H9 (cell line): Measurements from ENCODE around the gene RIBC1. TPM values are rescaled to one million over a fixed set of nuclear protein-coding genes. Genes with fewer than 3 reads are reported as not detected.
A peak's percentile ranks its signal among the peaks of the same experiment; 100 is the strongest.

Experiments
- DNase-seq: peaks from one replicate; pipeline ENCODE4 v3.0.0-alpha.2; 2017
- H2AFZ ChIP-seq: one replicate; pipeline ENCODE4 v1.6.1; 2013; ENCODE audit warnings: mild to moderate bottlenecking, low read length, control low read depth, moderate library complexity
- H2AK5ac ChIP-seq: 2 replicates; pipeline ENCODE4 v1.6.1; 2013; ENCODE audit warnings: low read length, control low read depth, mixed read lengths; ENCODE audit not compliant: insufficient read length
- H2BK120ac ChIP-seq: one replicate; pipeline ENCODE4 v1.6.1; 2013; ENCODE audit warnings: low read depth, mild to moderate bottlenecking, low read length, control low read depth, inconsistent platforms; ENCODE audit not compliant: poor library complexity, severe bottlenecking
- H2BK12ac ChIP-seq: 2 replicates; pipeline ENCODE4 v1.6.1; 2013; ENCODE audit warnings: low read length, control low read depth, mixed read lengths, low read depth; ENCODE audit not compliant: insufficient read length
- H2BK15ac ChIP-seq: 2 replicates; pipeline ENCODE4 v1.6.1; 2013; ENCODE audit warnings: low read depth, low read length, control low read depth
- H2BK20ac ChIP-seq: one replicate; pipeline ENCODE4 v1.6.1; 2013; ENCODE audit warnings: low read depth, mild to moderate bottlenecking, low read length, control low read depth, inconsistent platforms; ENCODE audit not compliant: poor library complexity, severe bottlenecking
- H2BK5ac ChIP-seq: 2 replicates; pipeline ENCODE4 v1.6.1; 2013; ENCODE audit warnings: low read length, control low read depth, mixed read lengths; ENCODE audit not compliant: insufficient read length
- H3K14ac ChIP-seq: 2 replicates; pipeline ENCODE4 v1.6.1; 2013; ENCODE audit warnings: low read length, control low read depth; ENCODE audit not compliant: insufficient read depth
- H3K18ac ChIP-seq: 2 replicates; pipeline ENCODE4 v1.6.1; 2013; ENCODE audit warnings: low read depth, mild to moderate bottlenecking, mixed read lengths, low read length, control low read depth; ENCODE audit not compliant: insufficient read length
- H3K23ac ChIP-seq: 2 replicates; pipeline ENCODE4 v1.6.1; 2013; ENCODE audit warnings: low read length, control low read depth, mixed read lengths, low read depth; ENCODE audit not compliant: insufficient read length
- H3K23me2 ChIP-seq: 2 replicates; pipeline ENCODE4 v1.6.1; 2013; ENCODE audit warnings: low read depth, mild to moderate bottlenecking, mixed read lengths, low read length, control low read depth; ENCODE audit not compliant: insufficient read length, poor library complexity, severe bottlenecking
- H3K27ac ChIP-seq: 2 replicates; pipeline ENCODE4 v1.5.1; 2013; ENCODE audit warnings: low read length, control low read depth, mixed read lengths, low read depth; ENCODE audit not compliant: insufficient read length
- H3K27me3 ChIP-seq: 2 replicates; pipeline ENCODE4 v1.6.1; 2013; ENCODE audit warnings: low read length, control low read depth, inconsistent platforms; ENCODE audit not compliant: insufficient read depth
- H3K4ac ChIP-seq: 2 replicates; pipeline ENCODE4 v1.6.1; 2013; ENCODE audit warnings: low read depth, mild to moderate bottlenecking, control low read depth, inconsistent platforms, low read length, moderate library complexity
- H3K4me1 ChIP-seq: 2 replicates; pipeline ENCODE4 v1.6.1; 2013; ENCODE audit warnings: low read length, control low read depth, inconsistent platforms; ENCODE audit not compliant: insufficient read depth
- H3K4me2 ChIP-seq: 2 replicates; pipeline ENCODE4 v1.6.1; 2013; ENCODE audit warnings: low read length, control low read depth, mixed read lengths; ENCODE audit not compliant: insufficient read length, insufficient read depth
- H3K56ac ChIP-seq: 2 replicates; pipeline ENCODE4 v1.6.1; 2013; ENCODE audit warnings: low read depth, mild to moderate bottlenecking, mixed read lengths, low read length, control low read depth; ENCODE audit not compliant: insufficient read length
- H3K79me1 ChIP-seq: 2 replicates; pipeline ENCODE4 v1.6.1; 2013; ENCODE audit warnings: low read depth, mild to moderate bottlenecking, moderate library complexity, low read length, control low read depth, inconsistent platforms; ENCODE audit not compliant: insufficient read depth, poor library complexity, severe bottlenecking
- H3K79me2 ChIP-seq: 2 replicates; pipeline ENCODE4 v1.6.1; 2013; ENCODE audit warnings: low read length, control low read depth, inconsistent platforms; ENCODE audit not compliant: insufficient read depth
- H3K9ac ChIP-seq: 2 replicates; pipeline ENCODE4 v1.6.1; 2013; ENCODE audit warnings: low read length, control low read depth, mixed read lengths; ENCODE audit not compliant: insufficient read length; ENCODE audit errors: extremely low read depth
- H3K9me3 ChIP-seq: one replicate; pipeline ENCODE4 v1.6.1; 2013; ENCODE audit warnings: low read depth, low read length, inconsistent platforms; ENCODE audit not compliant: control insufficient read depth
- H3T11ph ChIP-seq: one replicate; pipeline ENCODE4 v1.6.1; 2013; ENCODE audit warnings: mild to moderate bottlenecking, low read length, control low read depth, inconsistent platforms
- H4K20me1 ChIP-seq: one replicate; pipeline ENCODE4 v1.6.1; 2013; ENCODE audit not compliant: control insufficient read depth, insufficient read length, insufficient read depth
- H4K5ac ChIP-seq: 2 replicates; pipeline ENCODE4 v1.6.1; 2013; ENCODE audit warnings: low read depth, mild to moderate bottlenecking, mixed read lengths, low read length, control low read depth; ENCODE audit not compliant: insufficient read length
- H4K8ac ChIP-seq: replicated peaks from 2 replicates; pipeline ENCODE4 v1.6.1; 2013; ENCODE audit warnings: low read length, control low read depth, mixed read lengths, low read depth; ENCODE audit not compliant: insufficient read length
- H4K91ac ChIP-seq: 2 replicates; pipeline ENCODE4 v1.6.1; 2013; ENCODE audit warnings: low read depth, mild to moderate bottlenecking, moderate library complexity, mixed read lengths, low read length, control low read depth; ENCODE audit not compliant: insufficient read length
- H3K27ac Mint-ChIP-seq, 3 experiments: 2 replicates in 2 of 3; 3 replicates in 1 of 3; pipeline ENCODE4 v1.8.0; 2020 to 2021; ENCODE audit warnings: mixed read lengths in 3 of 3, mild to moderate bottlenecking in 1 of 3, moderate library complexity in 1 of 3
- H3K27me3 Mint-ChIP-seq: 2 replicates; pipeline ENCODE4 v1.8.0; 2021; ENCODE audit warnings: low read depth, mild to moderate bottlenecking, moderate library complexity, mixed read lengths
- H3K36me3 Mint-ChIP-seq, 3 experiments: 2 replicates in 2 of 3; 3 replicates in 1 of 3; pipeline ENCODE4 v1.8.0; 2020 to 2021; ENCODE audit warnings: low read depth in 3 of 3, mixed read lengths in 3 of 3; ENCODE audit not compliant: insufficient read depth in 1 of 3
- H3K4me1 Mint-ChIP-seq, 2 experiments: 2 replicates each; pipeline ENCODE4 v1.8.0; 2020; ENCODE audit warnings: mixed read lengths in 2 of 2
- H3K4me3 Mint-ChIP-seq, 2 experiments: 2 replicates in 1 of 2; 3 replicates in 1 of 2; pipeline ENCODE4 v1.8.0; 2020 to 2021; ENCODE audit warnings: mild to moderate bottlenecking in 2 of 2, mixed read lengths in 2 of 2, moderate library complexity in 1 of 2
- H3K9me3 Mint-ChIP-seq, 2 experiments: 2 replicates in 1 of 2; 3 replicates in 1 of 2; pipeline ENCODE4 v1.8.0; 2020; ENCODE audit warnings: mild to moderate bottlenecking in 2 of 2, mixed read lengths in 2 of 2, moderate library complexity in 1 of 2
- CTCF ChIP-seq: fragments of 200-600 bp; sonication (generic); conservative IDR thresholded peaks from 3 replicates; pipeline ENCODE4 v1.8.0; 2021; ENCODE audit warnings: antibody characterized with exemption, mild to moderate bottlenecking
- WGBS: extraction: QIAGEN DNeasy Blood & Tissue Kit; methylation state at CpG from one replicate; pipeline ENCODE4 v1.1.7; 2013; ENCODE audit warnings: missing lambda C conversion rate, low lambda C conversion rate, mixed read lengths; ENCODE audit not compliant: insufficient read length; ENCODE audit errors: extremely low coverage; 5-methylcytosine and 5-hydroxymethylcytosine counted together
- total RNA-seq: library from RNA; stranded (reverse); gene quantifications from 2 replicates; pipeline ENCODE4 v1.2.1, GENCODE V29; 2021

Gene RIBC1
- total RNA-seq, 1 experiment from 2014 or later: 1.2 TPM

GRCh38 chrX:53403535-53403934 lies 19.1 kb upstream of the RIBC1 start:
- Histone ChIP-seq H3K27ac (no peak overlapping the region), H3K4me2 (no peak overlapping the region), H2BK5ac (no peak overlapping the region), H4K20me1 (no peaks in the 10 kb centered on the region), H3K23me2 (no peaks in the 10 kb centered on the region), H3K9ac (no peak overlapping the region), H2BK12ac (no peak overlapping the region), H3K18ac (no peak overlapping the region), H2AFZ (no peak overlapping the region), H3K4me1 (no peaks in the 10 kb centered on the region), H4K91ac (no peak overlapping the region), H4K5ac (no peak overlapping the region), H2AK5ac (no peak overlapping the region), H3K9me3 (peaks cover 57% of the 10 kb centered on the region), H2BK120ac (no peak overlapping the region), H3K79me1 (no peaks in the 10 kb centered on the region), H3K4ac (no peak overlapping the region), H2BK15ac (no peak overlapping the region), H2BK20ac (no peak overlapping the region), H3K56ac (no peak overlapping the region), H3K27me3 (no peaks in the 10 kb centered on the region), H3K79me2 (no peaks in the 10 kb centered on the region), H4K8ac (no peak overlapping the region), H3T11ph (no peak overlapping the region), H3K14ac (no peak overlapping the region), H3K23ac (no peak overlapping the region)
- DNase-seq: no peak
- WGBS: 100% methylated on average over 2 of the region's 10 CpGs
- no peak for TF ChIP-seq CTCF
- Mint-ChIP-seq H3K4me3 (no peak overlapping the region), H3K27me3 (no peaks in the 10 kb centered on the region), H3K36me3 (peaks cover 35 to 79% (median 49%) of the 10 kb centered on the region in 3 experiments), H3K4me1 (peaks cover 21 to 26% of the 10 kb centered on the region in 2 experiments), H3K9me3 (peaks cover 54 to 63% of the 10 kb centered on the region in 2 experiments), H3K27ac (peak overlapping the region in 1 of 3 experiments; percentile 2; a peak in 2 of 7 replicates)
